Panc1 (cell line): ENCODE measurements around the gene THRB. TPM values are rescaled to one million over a fixed set of nuclear protein-coding genes. Genes with fewer than 3 reads are reported as not detected.

Experiments used
- ATAC-seq: fragments of 200-7000 bp; cut with Tn5 transposase; 2 replicates; pipeline ENCODE4 v1.9.1; 2020; ENCODE audit warnings: mild to moderate bottlenecking, moderate library complexity
- BruUV-seq: library from RNA; stranded (reverse); fragments of 400-500 nt; replicated peaks from 2 replicates; lab custom pipeline; 2021; lab: Mats Ljungman, UMichigan
- CTCF ChIA-PET: fragments of 300-600 bp; sonication (Branson Sonifier 250); formaldehyde crosslinking; loops from one replicate; lab custom pipeline; 2022; ENCODE audit warnings: antibody characterized with exemption; lab: Charles Lee
- POLR2A ChIA-PET: fragments of 300-600 bp; sonication (Branson Sonifier 250); formaldehyde crosslinking; loops from one replicate; lab custom pipeline; 2022; ENCODE audit warnings: antibody characterized with exemption; lab: Charles Lee
- DNase-seq: peaks from one replicate; pipeline ENCODE4 v3.0.0-alpha.2; 2010; ENCODE audit warnings: low read depth, low spot score
- H3K27ac ChIP-seq: 2 replicates; pipeline ENCODE4 v1.5.1; 2011; ENCODE audit warnings: mild to moderate bottlenecking, low read length, inconsistent platforms
- H3K27me3 ChIP-seq: fragments of 200-500 bp; sonication (Bioruptor generic); 2 replicates; pipeline ENCODE4 v1.6.0; 2014; ENCODE audit warnings: low read length, inconsistent platforms; ENCODE audit not compliant: control insufficient read depth, insufficient read depth
- H3K36me3 ChIP-seq: fragments of 200-500 bp; sonication (Bioruptor generic); 2 replicates; pipeline ENCODE4 v1.5.1; 2014; ENCODE audit warnings: inconsistent platforms, mild to moderate bottlenecking, low read length, moderate library complexity; ENCODE audit not compliant: control insufficient read depth, insufficient read depth
- H3K4me1 ChIP-seq: 2 replicates; pipeline ENCODE4 v1.5.1; 2011; ENCODE audit warnings: inconsistent platforms, mild to moderate bottlenecking, low read length, moderate library complexity; ENCODE audit not compliant: control insufficient read depth, insufficient read depth
- H3K4me3 ChIP-seq, 2 experiments: 2 replicates each; pipeline ENCODE4 v1.5.1; 2011 to 2012; ENCODE audit warnings: low read depth in 2 of 2, low read length in 2 of 2, mild to moderate bottlenecking in 2 of 2, inconsistent platforms in 1 of 2, moderate library complexity in 1 of 2
- H3K9me3 ChIP-seq: fragments of 200-500 bp; sonication (Bioruptor generic); 2 replicates; pipeline ENCODE4 v1.5.1; 2014; ENCODE audit warnings: low read depth, mild to moderate bottlenecking, inconsistent platforms, low read length, moderate library complexity; ENCODE audit not compliant: control insufficient read depth, insufficient read depth
- POLR2AphosphoS5 ChIP-seq: IDR thresholded peaks from 2 replicates; pipeline ENCODE4 v1.6.1; 2012; ENCODE audit warnings: mild to moderate bottlenecking, low read depth, low read length, moderate library complexity
- REST ChIP-seq, 2 experiments: IDR thresholded peaks; 2 replicates each; pipeline ENCODE4 v1.6.1; 2011 to 2012; ENCODE audit warnings: low read depth in 2 of 2, control low read depth in 1 of 2, low read length in 1 of 2, mild to moderate bottlenecking in 1 of 2, moderate library complexity in 1 of 2; ENCODE audit not compliant: insufficient read depth in 1 of 2
- SIN3A ChIP-seq: IDR thresholded peaks from 2 replicates; pipeline ENCODE4 v1.6.1; 2012; ENCODE audit warnings: low read depth, mild to moderate bottlenecking, low read length, moderate library complexity, borderline replicate concordance; ENCODE audit not compliant: insufficient read depth
- TCF7L2 ChIP-seq: IDR thresholded peaks from 2 replicates; pipeline ENCODE4 v1.6.1; 2011; ENCODE audit warnings: mild to moderate bottlenecking, low read depth, low read length, inconsistent platforms
- in situ Hi-C: cut with HindIII; loops from 2 replicates; pipeline ENCODE4 v1.10.0; 2016; ENCODE audit warnings: low sequenced_read_pairs, low pct_unique_long_range_greater_than_20kb
- intact Hi-C: fragments of 100-400 bp; cut with micrococcal nuclease; formaldehyde crosslinking; loops from one replicate; pipeline ENCODE4 v1.10.0; 2022; ENCODE audit not compliant: unreplicated experiment
- total RNA-seq: library from RNA; stranded (reverse); gene quantifications from one replicate; pipeline ENCODE4 v1.2.1, GENCODE V29; 2021; ENCODE audit not compliant: unreplicated experiment
- TF ChIP-seq, protein P1 (sequence below): fragments of 450-650 bp; IDR thresholded peaks from 2 replicates; pipeline ENCODE4 v1.5.1; 2017; ENCODE audit warnings: mild to moderate bottlenecking

Gene THRB
- total RNA-seq, 1 experiment from 2014 or later, result 3.9 TPM

- ChIA-PET POLR2A (no interaction called here), CTCF (interaction anchor here (0.9 kb wide), 1 partner anchor 372 kb away, joined by 3 read pairs; no protein-coding TSS in a partner anchor)
- BruUV-seq, result no TSS peak
- Histone ChIP-seq H3K27ac (no peak overlapping the region), H3K36me3 (no peaks in the 10 kb centered on the region), H3K9me3 (no peaks in the 10 kb centered on the region), H3K27me3 (no peaks in the 10 kb centered on the region), H3K4me1 (no peaks in the 10 kb centered on the region), H3K4me3 (no peak overlapping the region)
- ATAC-seq, result no peak
- TF ChIP-seq POLR2AphosphoS5 (no peak), TCF7L2 (no peak), REST (IDR thresholded peaks at IDR 0.05; ENCODE audit: insufficient read depth in 1 of 2, low read depth in 2 of 2, low read length in 1 of 2) (no peak), SIN3A (no peak)
- TF ChIP-seq, protein P1, sequence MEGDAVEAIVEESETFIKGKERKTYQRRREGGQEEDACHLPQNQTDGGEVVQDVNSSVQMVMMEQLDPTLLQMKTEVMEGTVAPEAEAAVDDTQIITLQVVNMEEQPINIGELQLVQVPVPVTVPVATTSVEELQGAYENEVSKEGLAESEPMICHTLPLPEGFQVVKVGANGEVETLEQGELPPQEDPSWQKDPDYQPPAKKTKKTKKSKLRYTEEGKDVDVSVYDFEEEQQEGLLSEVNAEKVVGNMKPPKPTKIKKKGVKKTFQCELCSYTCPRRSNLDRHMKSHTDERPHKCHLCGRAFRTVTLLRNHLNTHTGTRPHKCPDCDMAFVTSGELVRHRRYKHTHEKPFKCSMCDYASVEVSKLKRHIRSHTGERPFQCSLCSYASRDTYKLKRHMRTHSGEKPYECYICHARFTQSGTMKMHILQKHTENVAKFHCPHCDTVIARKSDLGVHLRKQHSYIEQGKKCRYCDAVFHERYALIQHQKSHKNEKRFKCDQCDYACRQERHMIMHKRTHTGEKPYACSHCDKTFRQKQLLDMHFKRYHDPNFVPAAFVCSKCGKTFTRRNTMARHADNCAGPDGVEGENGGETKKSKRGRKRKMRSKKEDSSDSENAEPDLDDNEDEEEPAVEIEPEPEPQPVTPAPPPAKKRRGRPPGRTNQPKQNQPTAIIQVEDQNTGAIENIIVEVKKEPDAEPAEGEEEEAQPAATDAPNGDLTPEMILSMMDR, result no peak
- in situ Hi-C loops, result no loop called here
- no peak for DNase-seq
- intact Hi-C loops, result loop anchor here (5.0 kb wide), 1 partner anchor 233 kb away; no protein-coding TSS in a partner anchor
Observed at GRCh38 chr3:24264011-24264410, 230.6 kb downstream of the THRB start.

- CTCF ChIA-PET, result no interaction called here
- in situ Hi-C loops (no loop called here), intact Hi-C loops (loop anchor here (5.0 kb wide), 1 partner anchor 234 kb away; no protein-coding TSS in a partner anchor)
- Histone ChIP-seq H3K27ac (no peak overlapping the region), H3K36me3 (no peaks in the 10 kb centered on the region), H3K9me3 (no peaks in the 10 kb centered on the region), H3K4me1 (no peaks in the 10 kb centered on the region), H3K4me3 (no peak overlapping the region), H3K27me3 (no peaks in the 10 kb centered on the region)
- ATAC-seq, result no peak
- DNase-seq, result no peak
- TF ChIP-seq REST (IDR thresholded peaks at IDR 0.05; ENCODE audit: insufficient read depth in 1 of 2, low read depth in 2 of 2, low read length in 1 of 2), result no peak
- TF ChIP-seq TCF7L2, result no peak
- TF ChIP-seq POLR2AphosphoS5, result no peak
- no peak for TF ChIP-seq SIN3A
- TF ChIP-seq, protein P1, result no peak
- POLR2A ChIA-PET, result no interaction called here
- no TSS peak for BruUV-seq
Observed at GRCh38 chr3:24263069-24263668, 231.5 kb downstream of the THRB start.
